Measurements from ENCODE around the gene TRIM8.

GRCh38 chr10:102614888-102615287 is 29.4 kb upstream of the TRIM8 start:
- TF ChIP-seq, protein P1, sequence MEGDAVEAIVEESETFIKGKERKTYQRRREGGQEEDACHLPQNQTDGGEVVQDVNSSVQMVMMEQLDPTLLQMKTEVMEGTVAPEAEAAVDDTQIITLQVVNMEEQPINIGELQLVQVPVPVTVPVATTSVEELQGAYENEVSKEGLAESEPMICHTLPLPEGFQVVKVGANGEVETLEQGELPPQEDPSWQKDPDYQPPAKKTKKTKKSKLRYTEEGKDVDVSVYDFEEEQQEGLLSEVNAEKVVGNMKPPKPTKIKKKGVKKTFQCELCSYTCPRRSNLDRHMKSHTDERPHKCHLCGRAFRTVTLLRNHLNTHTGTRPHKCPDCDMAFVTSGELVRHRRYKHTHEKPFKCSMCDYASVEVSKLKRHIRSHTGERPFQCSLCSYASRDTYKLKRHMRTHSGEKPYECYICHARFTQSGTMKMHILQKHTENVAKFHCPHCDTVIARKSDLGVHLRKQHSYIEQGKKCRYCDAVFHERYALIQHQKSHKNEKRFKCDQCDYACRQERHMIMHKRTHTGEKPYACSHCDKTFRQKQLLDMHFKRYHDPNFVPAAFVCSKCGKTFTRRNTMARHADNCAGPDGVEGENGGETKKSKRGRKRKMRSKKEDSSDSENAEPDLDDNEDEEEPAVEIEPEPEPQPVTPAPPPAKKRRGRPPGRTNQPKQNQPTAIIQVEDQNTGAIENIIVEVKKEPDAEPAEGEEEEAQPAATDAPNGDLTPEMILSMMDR (IDR thresholded peaks at IDR 0.05), result no peak
- no peak for TF ChIP-seq ZFX (IDR thresholded peaks at IDR 0.05; ENCODE audit: borderline replicate concordance)
